GDM1 (cell line): Measurements from ENCODE around the gene ANO8.
"Not testable (repeated sequence)": the region's sequence is repeated elsewhere in the genome, so short reads cannot be mapped to it uniquely, and the experiment has no call there.

Experiments
- DNase-seq: peaks from one replicate; lab custom pipeline; 2025; lab: John Stamatoyannopoulos, UW

Gene ANO8

DNA sequence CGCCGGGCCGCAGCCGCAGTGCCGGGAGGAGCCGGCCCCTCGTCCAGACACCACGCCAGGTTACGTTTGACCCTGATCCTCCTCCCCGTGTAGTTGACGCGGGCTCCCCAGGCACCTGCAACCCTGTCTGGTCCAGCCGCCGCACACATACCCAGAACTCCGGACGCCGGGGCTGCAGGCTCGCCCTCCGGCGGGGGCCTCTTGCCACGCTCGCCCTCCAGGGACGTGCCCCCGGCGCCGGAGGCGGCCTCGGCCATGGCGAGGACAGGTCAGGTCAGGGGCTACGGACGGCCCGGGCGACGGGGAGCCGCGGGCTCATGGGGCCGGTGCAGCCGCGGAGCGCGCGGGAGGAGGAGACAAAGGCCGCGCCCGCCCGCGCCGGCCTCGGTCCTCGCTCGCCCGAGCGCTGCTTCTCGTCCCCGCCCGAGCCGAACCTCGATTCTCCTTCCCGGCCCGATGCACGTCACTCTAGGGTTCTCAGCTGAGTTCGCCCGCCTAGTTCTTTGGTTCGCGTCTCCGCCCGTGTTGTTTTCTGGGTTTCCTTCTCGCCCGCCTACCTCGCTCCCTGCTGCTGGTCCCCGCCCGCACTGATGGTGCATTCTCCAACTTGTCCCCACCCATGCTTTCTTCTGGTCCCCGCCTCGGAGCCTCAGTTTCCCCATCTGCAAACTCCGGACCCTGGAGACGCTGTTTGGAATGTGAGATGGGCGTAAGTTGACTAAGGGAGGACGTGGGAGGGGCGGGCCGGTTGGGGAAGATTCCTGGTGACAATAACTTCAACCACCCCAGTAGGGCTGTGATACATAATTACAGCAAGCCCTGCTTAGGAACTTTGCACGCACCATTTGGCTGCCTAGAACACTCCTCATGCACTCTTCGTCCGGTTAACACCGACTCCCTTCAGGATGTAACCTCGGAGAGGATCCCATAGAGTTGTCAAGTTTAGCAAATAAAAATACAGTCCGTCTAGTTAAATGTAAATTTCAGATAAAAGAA lies at the start of gene ANO8:
Gene ANO8, minus strand, starts transcription at position 442 of the 996 bp plus-strand sequence. Its CDS starts 185 bp downstream, at position 257.
- DNase-seq = peak; percentile 93

GRCh38 chr19:17380426-17381138 lies 45.9 kb upstream of the ANO8 start:
- DNase-seq = no peak

DNA sequence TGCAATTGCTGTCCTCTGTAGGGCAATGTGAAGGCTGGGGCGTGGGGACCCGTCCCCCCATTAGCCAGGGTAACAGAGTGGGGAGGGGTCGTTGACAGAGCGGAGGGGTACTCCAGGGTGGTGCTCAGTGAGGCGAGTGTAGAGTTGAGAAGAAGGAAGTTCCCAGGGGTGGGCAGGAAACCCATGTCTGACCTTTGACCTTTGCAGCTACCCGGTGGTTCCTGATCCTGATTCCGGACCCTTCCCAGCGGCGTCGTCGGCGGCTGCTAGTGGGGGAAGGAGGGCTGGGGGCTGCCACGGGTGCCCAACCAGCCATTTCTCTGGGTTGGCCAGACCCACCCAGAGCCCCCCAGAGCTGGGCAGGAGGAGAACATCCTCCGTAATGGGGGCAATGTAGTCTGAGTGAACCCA lies 44.6 kb upstream of the ANO8 start:
- peak; percentile 16 for DNase-seq

- peak; percentile 21 for DNase-seq
Measured at GRCh38 chr19:17378271-17378670, 43.6 kb upstream of the ANO8 start.

DNA sequence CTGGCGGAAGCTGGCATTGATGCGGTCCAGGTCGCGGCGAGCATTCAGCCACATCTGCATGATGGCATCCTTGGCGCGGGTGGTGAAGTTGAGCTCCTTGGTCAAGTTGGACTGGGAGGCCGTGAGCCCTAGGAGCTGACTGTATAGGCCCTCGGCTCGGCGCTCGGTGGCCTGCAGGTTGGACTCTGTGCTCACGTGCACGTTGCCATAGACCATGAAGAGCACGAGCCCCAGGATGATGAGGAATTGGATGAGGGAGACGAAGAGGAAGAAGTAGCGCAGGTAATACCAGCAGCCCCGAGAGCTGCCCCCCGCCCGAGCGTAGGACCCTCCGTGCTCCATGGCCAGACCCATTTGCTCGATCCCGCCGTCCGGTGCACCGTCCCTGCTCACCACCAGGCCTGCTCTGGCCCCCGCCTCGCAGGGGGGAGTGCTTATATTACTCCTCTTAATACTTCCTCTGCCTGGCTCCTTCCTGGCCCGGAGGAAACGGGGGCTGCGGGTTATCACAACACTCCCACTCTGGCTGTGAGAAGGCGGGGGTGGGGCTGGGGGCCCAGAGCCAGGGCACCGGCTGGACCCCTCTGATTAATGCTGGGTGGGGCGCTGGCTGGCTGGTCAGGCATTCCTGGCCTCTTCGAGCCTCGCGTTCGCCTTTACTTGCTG lies 42.4 kb upstream of the ANO8 start, which contains the start of gene PLVAP:
Gene PLVAP, minus strand, starts transcription at position 408 of the 666 bp plus-strand sequence. Its CDS starts 54 bp downstream, at position 354.
- DNase-seq = peak; percentile 15

DNA sequence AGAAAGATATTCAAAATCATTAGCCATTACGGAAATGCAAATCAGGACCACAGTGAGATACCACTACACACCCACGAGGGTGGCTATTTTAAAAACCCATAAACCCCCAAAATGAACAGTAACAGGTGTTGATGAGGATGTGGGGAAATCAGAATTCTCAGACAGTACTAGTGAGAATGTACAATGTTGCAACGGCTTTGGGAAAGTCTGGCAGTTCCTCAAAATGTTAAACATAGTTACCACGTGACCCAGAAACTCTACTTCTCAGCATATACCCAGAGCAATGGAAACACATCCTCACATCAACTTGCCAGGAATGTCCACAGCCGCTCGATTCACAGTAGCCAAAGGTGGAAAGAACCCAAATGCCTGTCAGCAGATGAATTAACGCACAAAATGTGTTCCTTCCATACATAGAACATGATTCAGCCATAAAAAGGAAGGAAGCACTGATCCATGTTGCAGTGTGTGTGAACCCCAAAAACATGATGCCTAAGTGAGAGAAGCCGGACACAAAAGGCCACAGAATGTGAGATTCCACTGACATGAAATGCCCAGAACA lies 35.5 kb upstream of the ANO8 start:
- peak; percentile 36 for DNase-seq

DNA sequence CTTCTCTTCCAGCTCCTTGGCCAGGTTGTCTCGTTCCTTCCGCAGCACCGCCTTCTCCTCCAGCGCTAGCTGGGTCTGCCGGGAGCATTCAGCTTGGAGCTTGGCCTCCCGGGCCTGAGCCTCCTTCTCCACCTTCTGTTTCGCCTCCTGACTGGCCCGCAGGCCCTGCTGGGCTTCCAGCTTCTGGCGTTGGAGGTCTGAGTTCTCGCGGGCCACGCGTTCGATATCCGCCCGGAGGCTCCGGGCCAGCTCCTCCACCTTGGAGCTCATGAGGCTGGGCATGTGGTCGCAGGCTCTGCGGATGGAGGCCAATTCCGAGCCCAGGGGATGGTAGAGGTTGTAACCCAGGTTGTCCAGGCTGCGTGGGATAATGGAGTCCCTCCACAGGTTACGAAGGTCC lies 30.7 kb upstream of the ANO8 start:
- no peak for DNase-seq

DNA sequence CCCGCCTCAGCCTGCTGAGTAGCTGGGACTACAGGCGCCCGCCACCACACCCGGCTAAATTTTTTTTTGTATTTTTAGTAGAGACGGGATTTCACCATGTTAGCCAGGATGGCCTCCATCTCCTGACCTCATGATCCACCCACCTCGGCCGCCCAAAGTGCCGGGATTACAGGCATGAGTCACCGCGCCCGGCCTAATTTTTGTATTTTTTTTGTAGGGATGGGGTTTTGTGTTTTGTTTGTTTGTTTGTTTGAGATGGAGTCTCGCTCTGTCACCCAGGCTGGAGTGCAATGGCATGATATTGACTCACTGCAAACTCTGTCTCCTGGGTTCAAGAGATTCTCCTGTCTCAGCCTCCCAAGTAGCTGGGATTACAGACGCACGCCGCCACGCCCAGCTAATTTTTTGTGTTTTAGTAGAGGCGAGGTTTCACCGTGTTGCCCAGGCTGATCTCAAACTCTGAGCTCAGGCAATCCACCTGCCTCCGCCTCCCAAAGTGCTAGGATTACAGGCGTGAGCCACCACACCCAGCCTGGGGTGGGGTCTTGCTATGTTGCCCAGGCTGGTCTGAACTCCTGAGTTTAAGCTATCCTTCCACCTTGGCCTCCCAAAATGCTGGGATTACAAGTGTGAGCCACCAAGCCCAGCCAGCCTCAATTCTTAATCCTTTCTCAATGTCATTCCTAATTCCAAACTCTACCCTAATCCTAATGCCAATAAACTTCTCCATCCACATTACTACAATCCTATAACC lies 29.4 kb upstream of the ANO8 start:
- DNase-seq = not testable (repeated sequence)

- no peak for DNase-seq
Measured at GRCh38 chr19:17359905-17360800, 25.5 kb upstream of the ANO8 start.

DNA sequence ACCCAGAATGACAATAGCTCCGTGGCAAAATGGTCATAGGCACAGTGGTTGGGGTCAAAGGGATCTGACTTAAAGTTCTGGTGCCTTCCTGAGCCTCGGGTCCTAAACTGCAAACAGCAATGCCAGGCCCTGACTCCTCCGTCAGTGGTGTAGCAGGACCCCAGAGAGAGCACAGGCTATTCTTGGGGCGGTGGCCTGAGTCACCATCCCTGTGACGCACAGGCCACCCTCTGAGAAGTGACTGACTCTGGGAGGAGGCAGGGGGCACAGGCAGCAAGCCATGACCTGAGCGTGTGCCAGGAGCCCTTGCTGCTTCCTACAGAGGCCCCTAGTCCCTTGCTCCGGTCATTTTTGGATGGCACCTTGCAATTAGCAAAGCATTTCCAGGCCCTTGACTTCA lies 23.7 kb upstream of the ANO8 start:
- DNase-seq = no peak

- DNase-seq = no peak
Measured at GRCh38 chr19:17357724-17358123, 23.1 kb upstream of the ANO8 start.

GRCh38 chr19:17357078-17357666 lies 22.5 kb upstream of the ANO8 start:
- no peak for DNase-seq

DNA sequence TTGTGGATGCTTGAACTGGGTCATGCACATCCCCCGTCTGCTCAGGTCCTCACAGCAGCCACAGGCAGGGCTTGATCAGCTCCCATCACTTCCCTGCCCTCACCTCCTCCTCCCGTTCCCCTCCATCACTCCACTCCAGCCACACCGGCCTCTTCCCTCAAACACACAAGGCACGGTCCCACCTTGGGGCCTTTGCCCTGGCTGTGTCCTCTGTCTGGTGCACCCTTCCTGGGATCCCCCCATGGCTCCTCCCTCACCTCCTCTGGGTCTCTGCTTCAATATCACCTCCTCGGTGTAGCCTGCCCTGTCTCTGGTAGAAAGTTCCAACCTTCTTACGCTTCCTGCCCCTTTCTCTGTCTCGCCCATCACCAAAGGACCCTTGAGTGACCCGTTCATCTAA lies 18.7 kb upstream of the ANO8 start:
- no peak for DNase-seq

DNA sequence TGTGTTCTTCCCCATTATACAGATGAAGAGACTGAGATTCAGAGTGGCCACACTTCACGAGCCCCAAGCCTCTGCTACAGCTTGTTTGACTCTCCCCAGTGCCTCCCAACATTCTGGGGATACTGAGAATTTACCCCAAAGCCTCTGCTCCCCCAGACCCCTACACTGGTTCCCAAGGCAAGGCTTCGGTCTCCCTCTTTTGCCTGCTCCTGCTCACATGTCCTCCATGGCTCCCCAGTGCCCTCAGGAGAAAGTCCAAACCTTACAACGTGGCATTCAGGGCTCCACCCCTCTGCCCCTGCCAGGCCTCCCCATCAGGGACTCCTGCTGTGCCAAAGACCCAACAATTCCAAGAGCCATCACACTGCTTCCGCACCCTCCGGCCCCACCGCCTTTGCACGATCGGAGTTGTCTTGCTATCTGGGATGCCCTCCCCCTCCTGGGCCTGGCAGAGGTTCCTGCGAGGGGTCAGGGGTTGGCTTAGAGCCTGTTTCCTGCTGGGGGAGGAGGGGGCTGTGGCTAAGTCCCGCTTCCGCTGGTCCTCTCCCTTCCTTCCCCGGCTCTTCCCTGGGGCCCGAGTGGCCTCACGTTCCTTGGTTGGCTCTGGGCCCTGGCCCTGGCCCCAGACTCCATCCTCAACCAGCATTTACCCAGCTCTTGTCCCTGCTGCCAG lies 18.1 kb upstream of the ANO8 start:
- DNase-seq = no peak

DNA sequence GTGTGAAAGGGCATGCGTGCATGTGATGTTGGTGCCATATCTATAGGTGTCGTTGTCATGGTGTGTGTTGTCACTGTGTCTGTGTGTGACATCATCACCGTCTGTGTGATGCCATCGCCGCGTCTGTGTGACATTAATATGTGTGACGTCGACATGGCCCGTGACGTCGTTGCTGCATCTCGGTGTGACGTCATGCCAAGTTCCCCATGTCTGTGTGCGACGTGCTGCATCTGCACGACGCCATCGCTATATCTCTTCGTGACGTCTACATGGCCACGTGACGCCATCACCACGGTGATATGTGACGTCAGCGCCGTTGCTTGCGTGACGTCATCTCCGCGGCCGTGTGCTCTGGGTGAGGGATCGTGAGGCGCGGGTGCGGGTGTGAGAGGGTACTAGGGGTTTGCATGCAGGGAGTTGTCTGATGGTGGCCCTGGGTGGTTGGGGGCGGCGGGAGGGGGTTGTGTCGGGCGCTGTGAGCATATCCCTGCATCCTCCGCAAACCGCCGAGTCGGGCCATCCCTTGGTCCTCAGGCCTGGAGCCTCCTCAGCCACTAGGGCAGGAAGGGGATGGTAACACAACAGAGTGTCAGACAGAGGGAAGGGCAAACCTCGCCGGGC lies 17.3 kb upstream of the ANO8 start:
- no peak for DNase-seq

DNA sequence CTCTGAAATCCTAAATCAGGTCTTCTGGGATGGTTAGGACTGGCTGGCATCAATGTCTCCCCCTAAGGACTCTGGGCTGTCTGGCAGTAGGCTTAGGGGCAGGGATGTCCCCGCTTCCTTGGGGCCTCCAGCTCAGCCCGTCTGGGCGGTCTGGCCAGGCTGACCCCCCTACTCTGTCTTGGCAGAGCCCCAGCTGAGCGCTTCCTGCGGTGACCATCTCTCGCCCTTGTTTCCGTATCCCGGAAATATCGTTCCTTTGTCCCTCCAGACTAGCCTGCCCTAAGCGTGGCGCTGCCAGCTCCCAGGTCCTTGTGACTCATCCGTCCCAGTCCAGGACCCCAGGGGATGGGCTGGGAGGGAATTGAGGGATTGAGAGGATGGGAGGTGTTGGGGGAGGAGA lies 14.0 kb upstream of the ANO8 start:
- no peak for DNase-seq

GRCh38 chr19:17347877-17348276 lies 13.2 kb upstream of the ANO8 start:
- no peak for DNase-seq

- DNase-seq = peak; percentile 26
Measured at GRCh38 chr19:17347361-17347760, 12.7 kb upstream of the ANO8 start.
